ACHN (cell line): Measurements from ENCODE around the gene CAMKMT.

Experiments
- DNase-seq: peaks from one replicate; pipeline ENCODE4 v3.0.0-alpha.2; 2015
- in situ Hi-C: cut with HindIII; loops from 2 replicates; pipeline ENCODE4 v1.10.0; 2017; ENCODE audit warnings: low sequenced_read_pairs, low pct_ligation_motif_present, low pct_unique_long_range_greater_than_20kb

Gene CAMKMT

DNA sequence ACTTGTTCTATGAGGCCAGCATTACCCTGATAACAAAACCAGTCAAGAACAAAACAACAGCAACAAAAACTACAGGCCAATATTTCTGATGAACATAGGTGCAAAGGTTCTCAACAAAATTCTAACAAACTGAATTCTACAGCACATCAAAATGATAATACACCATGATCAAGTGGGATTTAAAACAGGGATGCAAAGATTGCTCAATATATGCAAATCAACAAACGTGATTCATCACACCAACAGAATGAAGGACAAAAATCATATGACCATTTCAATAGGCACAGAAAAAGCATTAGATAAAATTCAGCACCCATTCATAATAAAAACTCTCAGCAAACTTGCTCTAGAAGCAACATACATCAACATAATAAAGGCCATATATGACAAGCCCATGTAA, 173.6 kb downstream of the CAMKMT start:
- in situ Hi-C loops = no loop called here
- DNase-seq = no peak

DNA sequence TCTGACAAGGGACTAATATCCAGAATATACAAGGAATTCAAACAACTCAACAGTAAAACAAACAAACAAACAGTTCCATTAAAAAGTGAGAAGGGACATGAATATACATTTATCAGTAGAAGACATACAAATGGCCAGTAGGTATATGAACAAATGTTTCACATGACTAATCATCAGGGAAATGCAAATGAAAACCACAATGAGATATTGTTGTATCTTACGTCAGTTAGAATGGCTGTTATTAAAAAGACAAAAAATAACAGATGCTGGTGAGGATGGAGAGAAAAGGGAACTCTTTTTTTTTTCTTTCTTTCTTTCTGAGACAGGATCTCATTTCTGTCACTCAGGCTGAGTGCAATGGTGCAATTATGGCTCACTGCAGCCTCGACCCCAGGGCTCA, 175.5 kb downstream of the CAMKMT start:
- in situ Hi-C loops = no loop called here
- no peak for DNase-seq

DNA sequence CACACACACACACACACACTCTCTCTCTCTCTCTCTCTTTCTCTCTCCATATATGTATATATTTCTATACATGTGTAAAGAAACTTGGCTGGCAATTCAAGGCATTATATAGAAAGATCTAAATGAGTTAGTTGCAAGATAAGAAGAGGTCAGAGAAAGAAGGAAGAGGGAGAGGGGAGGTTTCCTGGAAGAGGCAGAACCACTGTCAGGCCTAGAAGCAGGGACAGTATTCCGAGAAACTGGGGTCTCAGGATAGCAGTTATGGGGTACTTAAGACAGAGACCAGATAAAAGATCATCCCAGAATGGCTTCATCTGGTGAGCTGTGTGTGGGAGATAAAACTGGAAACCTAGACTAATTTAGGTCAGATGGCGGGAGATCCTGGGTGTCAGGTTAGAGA, 180.8 kb downstream of the CAMKMT start:
- no peak for DNase-seq
- in situ Hi-C loops = no loop called here

DNA sequence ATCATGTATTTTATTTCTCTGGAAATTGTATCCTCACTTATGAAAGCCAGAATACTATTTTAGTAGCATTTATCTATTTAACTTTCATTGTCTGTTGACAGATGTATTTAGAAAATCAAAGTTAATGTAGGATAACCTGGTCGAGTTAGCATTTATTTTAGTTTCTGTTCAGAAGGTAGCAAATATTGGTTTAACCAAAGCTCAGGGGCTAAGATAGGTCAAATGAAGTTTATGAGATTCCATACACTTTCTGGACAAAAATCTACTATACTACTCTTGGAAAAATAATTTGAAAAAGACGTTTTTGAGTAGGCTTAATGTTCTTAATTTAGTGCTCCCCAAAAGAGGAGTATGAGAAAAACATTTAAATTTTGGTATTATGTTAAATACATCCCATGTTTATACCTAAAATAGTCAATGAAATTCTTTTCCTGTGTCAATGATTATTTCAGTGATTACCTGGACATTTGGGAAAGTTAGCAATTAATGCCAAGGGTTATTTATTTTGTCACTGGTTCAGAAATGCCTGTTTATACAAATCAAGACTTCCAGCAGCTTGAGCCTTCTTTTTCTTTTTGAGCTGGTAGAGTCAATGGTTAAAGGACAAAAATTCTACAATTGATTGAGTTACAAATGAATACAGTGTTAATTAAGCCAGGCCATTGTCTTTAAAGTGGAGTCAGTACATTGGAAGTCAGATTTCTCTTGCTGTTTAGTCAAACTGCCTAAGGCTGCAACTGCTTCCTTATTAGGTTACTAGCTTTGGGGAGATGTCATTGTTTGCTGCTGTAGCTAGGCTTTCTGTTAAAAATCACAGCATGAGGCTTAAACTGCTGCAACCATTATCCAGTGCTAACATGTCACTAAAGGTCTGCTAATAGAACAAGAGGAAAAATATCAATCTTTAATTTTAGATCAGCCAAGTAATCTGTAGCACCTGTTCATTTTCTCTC, 182.3 kb downstream of the CAMKMT start:
- in situ Hi-C loops = no loop called here
- DNase-seq = no peak

DNA sequence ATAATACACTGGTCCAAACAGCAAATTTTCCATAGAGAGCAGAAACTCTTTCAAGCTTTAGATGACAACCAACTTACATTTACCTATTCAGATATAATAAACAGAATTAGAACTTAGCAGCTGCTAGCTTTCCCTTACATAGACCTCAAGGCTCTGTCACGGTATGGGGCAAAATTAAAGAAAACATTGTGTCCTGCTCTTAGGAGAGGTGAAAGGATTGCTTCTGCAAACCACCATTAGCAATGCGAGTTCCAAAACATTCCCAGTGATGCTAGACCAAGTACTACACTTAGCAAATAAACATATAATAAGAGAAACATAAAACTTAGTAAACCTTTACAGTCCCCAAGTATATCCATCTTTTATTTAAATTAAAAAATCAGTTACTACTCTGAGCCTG, 183.3 kb downstream of the CAMKMT start:
- no peak for DNase-seq
- in situ Hi-C loops = no loop called here

DNA sequence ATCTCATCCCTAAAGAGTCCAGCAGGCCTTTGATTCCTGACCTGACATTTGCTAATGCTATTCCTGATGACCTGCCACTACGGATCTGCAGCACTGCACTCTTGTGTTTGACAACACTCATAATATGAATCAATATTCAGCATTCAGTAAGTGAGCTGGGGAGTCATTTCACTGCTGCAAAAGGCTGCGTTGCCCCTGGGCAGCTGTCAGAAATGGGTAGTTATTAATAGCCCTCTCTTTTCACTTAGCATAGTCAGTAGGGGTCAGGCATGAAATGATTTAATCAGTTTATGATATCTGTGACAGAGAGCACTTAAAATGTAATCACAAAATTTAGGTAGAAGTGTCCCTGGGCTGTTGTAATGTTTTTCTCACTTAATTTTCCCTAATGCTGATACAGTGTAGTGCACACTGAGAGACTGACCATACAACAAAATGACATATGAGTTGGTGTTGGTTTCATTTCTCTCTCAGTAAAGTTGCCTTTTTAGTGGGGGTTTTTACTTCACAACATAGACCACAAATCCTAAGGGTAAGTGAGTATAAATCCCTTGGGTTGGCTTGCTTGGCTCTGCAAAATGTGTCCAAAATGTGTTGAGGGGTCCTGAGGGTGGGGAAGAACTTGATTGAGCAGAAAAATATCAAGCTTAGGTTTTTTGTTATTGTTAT, 184.8 kb downstream of the CAMKMT start:
- DNase-seq = no peak
- in situ Hi-C loops = no loop called here

DNA sequence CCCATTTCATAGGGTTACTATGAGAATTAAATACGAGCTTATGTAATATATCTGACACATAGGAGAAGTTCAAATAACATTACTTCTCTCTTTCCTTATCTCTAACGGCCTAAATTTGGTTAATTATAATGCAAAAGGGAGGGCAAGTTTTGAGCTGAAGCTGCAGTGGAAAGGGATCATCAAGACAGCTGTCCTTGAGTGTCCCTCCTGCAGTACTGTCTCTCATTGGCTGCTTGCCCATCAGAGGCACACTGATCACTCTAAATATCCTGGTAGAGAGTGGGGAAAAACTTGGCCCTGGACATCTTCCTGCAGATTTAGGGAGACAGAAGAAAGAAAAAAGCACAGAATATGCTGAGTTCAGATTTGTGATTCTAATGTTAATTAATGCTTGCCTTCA, 186.0 kb downstream of the CAMKMT start:
- DNase-seq = no peak
- in situ Hi-C loops = no loop called here

DNA sequence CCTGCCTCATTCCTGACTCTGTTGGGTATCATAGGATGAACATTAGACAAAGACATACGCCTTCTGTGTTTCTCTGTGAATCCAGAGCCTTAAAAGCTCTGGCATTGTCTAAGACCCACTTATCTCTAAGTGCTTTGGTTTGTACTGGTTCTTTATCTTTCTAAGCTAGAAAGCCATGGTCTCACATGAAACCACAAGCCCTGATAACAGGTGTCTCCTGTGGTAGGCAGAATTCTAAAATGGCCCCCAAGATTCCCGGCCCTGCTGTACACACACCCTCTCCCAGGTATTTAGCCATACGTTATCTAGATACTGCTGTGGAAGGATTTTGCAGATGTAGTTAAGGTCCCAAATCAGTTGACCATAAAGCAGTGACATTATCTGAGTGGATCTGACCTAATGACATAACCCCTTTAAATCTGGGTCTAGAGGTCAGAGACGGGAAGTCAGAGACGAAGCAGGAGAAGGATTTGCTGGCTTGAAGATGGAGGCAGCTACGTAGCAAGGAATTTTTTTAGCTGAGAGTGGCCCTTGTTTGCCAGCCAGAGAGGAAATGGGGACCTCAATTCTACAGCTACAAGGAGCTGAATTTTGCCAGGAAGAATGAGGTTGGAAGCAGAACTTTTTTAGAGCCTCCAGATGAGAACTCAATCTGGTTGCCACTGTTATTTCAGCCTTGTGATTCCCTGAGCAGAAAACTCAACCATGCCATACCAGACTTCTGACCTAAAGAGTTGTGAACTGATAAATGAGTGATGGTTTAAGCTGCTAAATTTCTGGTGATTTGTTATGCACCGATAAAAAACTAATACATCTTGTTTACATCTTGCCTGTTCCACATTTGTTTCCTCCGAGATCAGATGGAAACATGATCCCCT, 186.7 kb downstream of the CAMKMT start:
- in situ Hi-C loops = no loop called here
- no peak for DNase-seq

DNA sequence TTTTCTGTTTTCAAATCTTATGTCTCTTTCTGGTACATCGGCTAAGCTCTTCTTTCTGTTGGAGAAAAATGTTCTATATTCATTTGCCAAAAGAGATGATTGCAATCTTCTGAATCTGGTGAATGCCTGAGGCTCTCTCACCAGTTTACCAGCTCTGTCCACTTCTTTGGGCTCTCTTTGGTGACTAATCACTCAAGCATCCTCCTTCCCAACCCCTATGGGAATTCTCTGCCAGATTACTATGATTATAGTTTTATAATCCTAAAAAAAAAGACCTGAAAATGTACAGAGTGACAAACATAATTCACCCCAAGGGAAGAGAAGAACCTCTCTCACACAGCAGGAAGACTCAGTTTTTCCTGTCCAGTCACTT, 187.3 kb downstream of the CAMKMT start:
- DNase-seq = peak; percentile 73

DNA sequence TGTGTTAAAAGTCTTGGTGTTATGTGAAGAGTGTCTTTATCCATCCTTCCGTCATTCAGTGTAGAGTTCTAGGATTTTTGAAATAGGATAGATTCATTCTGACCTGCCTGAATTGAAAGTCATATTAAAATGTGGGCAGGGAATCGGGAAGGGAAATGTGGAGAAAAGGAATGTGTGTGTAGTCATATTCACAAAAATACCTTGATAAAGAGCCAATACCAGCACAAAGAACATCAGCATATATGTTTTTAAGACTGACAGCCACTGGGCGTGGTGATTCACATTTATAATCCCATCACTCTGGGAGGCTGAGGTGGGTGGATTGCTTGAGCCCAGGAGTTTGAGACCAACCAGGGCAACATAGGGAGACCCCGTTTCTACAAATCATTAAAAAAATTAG, 188.1 kb downstream of the CAMKMT start:
- in situ Hi-C loops = no loop called here
- DNase-seq = no peak

More for the DNA sequence above, 187.3 kb downstream of the CAMKMT start:
- in situ Hi-C loops = no loop called here

DNA sequence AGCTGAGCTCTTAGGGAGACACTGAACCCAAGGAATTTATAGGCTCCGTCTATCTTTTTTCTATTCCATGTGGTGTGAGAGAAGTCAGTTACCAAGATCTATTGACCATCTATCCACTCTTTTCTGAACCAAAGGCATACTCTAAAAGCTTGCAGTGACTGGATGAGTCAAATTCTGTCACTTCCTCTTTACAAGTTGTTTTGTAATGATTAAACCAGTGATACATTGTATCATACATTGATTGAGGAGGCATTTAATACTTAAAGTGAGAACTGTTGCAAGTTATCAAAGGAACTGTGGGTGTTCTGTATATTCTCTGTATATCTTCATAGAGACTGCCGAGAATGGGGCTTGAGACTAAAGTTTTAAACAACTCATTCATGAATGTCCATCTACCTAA, 188.8 kb downstream of the CAMKMT start:
- in situ Hi-C loops = no loop called here
- peak; percentile 73 for DNase-seq

DNA sequence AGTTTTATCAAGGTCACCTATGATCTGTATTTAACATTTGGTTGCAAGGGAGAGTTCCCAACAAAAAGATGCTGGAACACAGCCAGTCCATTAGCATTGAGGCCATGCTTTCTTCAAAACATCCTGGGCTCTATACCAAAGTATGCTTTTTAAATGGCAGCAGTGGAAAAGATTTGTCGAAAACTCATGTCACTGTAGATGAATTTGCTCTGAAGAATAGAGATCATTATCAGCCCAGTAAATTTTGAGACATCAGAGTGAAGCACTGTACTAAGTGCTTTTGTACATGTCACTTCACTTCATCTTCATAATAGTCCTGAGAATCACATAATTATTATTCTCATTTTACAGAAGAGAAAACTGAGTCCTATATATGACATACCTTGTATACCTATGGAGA, 189.8 kb downstream of the CAMKMT start:
- in situ Hi-C loops = no loop called here
- no peak for DNase-seq

DNA sequence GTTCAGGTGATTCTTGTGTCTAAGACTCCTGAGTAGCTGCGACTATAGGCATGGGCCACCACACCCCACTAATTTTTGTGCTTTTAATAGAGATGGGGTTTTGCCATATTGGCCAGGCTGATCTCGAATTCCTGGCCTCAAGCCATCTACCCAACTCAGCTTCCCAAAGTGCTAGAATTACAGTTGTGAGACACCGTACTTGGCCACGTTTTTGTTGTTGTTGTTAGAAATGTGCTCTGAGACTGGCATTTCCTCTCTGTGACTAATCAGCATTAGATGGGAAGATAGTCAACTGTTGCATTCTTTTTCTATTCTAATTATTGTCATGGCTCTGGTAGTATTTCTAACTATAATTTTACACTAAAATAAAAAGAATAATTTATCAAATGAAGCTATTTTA, 191.7 kb downstream of the CAMKMT start:
- in situ Hi-C loops = no loop called here

DNA sequence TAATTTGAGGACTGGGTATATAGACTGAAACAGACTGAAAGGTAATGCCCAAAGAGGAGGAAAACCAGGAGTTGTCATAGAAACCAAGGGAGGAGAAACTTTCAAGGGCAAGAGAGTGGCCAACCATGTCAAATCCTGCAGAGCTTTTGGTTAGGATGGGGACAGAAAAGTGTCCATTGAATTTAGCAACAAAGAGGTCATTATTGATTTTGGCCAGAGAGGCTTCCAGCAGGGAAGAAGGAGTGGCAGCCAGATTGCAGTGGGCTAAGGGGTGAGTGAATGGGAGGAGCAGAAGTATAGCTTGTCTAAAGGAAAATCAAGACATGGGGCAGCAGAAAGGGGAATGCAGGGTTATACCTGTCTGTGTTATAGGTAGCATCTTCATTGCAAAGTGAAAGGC, 194.0 kb downstream of the CAMKMT start:
- in situ Hi-C loops = no loop called here
- no peak for DNase-seq

More for the DNA sequence above, 191.7 kb downstream of the CAMKMT start:
- DNase-seq = no peak

DNA sequence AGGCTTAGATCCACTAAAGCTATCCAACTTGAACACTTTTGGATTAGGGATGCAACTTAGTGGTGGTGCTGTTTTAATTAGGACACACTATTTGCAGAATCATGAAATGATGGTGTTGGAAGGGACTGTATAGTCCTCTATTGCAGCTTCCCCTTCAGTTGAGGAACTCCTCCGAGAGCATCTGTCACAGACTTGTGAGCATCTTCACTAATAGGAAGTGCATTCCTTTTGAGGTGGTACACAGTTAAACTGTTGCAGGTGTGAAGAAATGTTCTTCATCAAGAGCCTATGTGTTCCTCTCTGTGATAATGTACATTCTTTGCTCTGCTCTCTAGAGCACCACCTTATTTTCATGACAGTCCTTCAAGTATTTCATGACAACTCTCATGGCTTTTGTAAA, 197.4 kb downstream of the CAMKMT start:
- no peak for DNase-seq
- in situ Hi-C loops = no loop called here

DNA sequence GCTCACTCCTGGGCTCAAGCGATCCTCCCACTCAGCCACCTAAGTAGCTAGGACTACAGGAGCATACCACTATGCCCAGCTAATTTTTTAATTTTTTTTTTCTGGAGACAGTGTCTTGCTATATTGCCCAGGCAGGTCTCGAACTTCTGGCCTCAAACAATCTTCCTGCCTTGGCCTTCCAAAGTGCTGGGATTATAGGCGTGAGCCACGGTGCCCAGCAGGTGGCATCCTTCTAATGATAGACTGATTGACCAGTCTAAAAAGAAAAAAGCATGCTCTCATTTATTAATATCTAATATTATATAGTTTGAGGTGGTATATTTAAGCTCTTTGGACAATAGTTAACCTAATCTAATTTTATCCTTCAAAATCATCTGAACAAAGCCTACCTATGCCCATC, 198.6 kb downstream of the CAMKMT start:
- DNase-seq = peak; percentile 26
- in situ Hi-C loops = no loop called here

DNA sequence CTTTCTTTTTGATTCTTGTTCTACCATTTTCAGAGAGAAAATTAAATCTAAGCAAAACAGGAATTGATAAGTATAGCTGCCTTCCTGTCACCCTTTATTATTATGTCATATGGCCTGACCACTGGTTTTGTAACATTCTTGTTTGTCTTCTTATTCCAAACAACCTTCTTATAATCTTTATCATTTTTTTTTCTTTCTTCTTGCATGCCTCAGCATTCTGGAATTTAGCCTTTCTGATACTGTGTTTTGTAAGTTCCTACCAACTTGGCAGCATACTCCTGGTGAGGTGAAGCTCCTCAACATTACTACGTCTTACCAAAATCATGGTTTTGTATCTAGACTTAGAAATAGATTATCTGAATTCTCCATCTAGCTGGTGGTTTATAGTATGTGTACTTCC, 199.2 kb downstream of the CAMKMT start:
- in situ Hi-C loops = no loop called here
- DNase-seq = no peak

DNA sequence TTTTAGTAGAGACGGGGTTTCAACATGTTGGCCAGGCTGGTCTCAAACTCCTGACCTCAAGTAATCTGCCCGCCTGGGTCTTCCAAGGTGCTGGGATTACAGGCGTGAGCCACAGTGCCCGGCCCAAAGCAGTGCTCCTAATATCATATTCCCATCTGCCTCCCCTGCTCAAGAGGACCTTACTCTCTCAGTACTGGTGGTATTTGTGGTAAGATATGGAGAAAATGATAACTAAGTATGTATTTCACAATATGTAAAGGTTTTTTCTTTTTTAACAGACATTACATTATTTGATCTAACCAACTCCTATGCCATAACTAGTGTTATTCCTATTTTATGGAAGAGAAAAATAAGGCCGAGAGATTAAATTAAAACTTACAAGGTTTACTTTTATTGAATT, 201.0 kb downstream of the CAMKMT start:
- in situ Hi-C loops = no loop called here
- DNase-seq = no peak

DNA sequence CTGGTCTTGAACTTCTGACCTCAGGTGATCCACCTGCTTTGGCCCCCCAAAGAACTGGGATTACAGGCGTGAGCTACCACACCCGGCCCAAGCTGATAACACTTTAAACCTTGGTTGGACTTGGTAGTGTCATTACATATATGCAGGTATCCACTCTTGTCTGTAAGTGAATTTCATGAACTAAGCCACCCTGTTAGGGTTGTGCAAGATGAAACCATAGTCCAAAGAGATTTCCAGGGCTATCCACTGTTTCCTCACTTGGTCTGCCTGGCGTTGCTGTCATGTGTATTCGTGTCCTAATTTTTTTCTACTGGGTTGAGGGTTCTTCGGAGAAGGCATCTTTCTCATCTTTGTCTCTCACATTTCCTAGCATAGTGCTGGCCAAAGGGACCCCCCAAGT, 203.0 kb downstream of the CAMKMT start:
- no peak for DNase-seq
- in situ Hi-C loops = no loop called here
